Measurements from ENCODE around the gene PDS5A. TPM values are rescaled to one million over a fixed set of nuclear protein-coding genes. Genes with fewer than 3 reads are reported as not detected.

Gene PDS5A
- total and polyA plus RNA-seq, 9 of the 15 experiments (the other 6 are each of a cell fraction or from before 2014, with no cell fraction given), result 16.4 to 85.4 (median 70.0) TPM

GRCh38 chr4:39931441-39931901 lies 46.2 kb downstream of the PDS5A start:
- no peak overlapping the region for H3K27ac ChIP-seq (ENCODE audit: extremely low read depth, low read depth, low read length)
- FAIRE-seq (no peak), DNase-seq (ENCODE audit: extremely low read depth in 1 of 4, low spot score in 3 of 4) (no peak), ATAC-seq (peak; percentile 65)
- TF ChIP-seq RFX1 (IDR thresholded peaks at IDR 0.05) (no peak), TAF7 (tag; IDR thresholded peaks at IDR 0.05) (no peak), HDAC1 (IDR thresholded peaks at IDR 0.05) (no peak), ZNF780A (CRISPR knock-in tag; IDR thresholded peaks at IDR 0.05) (no peak)
- CTCF ChIA-PET (ENCODE audit: low intra/inter-chr PET ratio), result no interaction called here
- no peaks in the 10 kb centered on the region for H3K9me3 ChIP-seq (replicated peaks; ENCODE audit: control insufficient read depth, insufficient read depth, low read depth, low read length)
- H4K20me1 ChIP-seq (replicated peaks; ENCODE audit: control insufficient read depth, insufficient read depth, low read length), result no peaks in the 10 kb centered on the region
- POLR2A ChIA-PET, result no interaction called here
- H3K4me3 ChIP-seq, result no peak overlapping the region
- no peak overlapping the region for H3K9ac ChIP-seq (ENCODE audit: insufficient read depth in 1 of 2, low read depth in 2 of 2, low read length in 2 of 2)
- H3K79me2 ChIP-seq (ENCODE audit: control insufficient read depth, insufficient read depth, low read length), result peaks cover 70% of the 10 kb centered on the region
- BruUV-seq (replicated peaks), result no TSS peak
- H3K36me3 ChIP-seq (ENCODE audit: control insufficient read depth, insufficient read depth, low read length), result peaks cover 42% of the 10 kb centered on the region
- in situ Hi-C loops (cut with MboI), result no loop called here
- no peak overlapping the region for H2AFZ ChIP-seq (ENCODE audit: low read depth, low read length)
- H3K9me1 ChIP-seq (ENCODE audit: control insufficient read depth, insufficient read depth, low read length), result no peaks in the 10 kb centered on the region
- intact Hi-C loops (cut with micrococcal nuclease), result no loop called here
- H3K27me3 ChIP-seq (ENCODE audit: control insufficient read depth in 2 of 2, insufficient read depth in 2 of 2, low read length in 2 of 2), result no peaks in the 10 kb centered on the region
- H3K4me2 ChIP-seq (ENCODE audit: insufficient read depth, low read length), result no peak overlapping the region
- 82% methylated on average over 5 of the region's 5 CpGs for WGBS (ENCODE audit: insufficient coverage, low coverage, missing lambda C conversion rate)
- no peaks in the 10 kb centered on the region for H3K4me1 ChIP-seq (replicated peaks in 1 of 2; ENCODE audit: control insufficient read depth in 2 of 2, insufficient read depth in 2 of 2, low read length in 2 of 2)

DNA sequence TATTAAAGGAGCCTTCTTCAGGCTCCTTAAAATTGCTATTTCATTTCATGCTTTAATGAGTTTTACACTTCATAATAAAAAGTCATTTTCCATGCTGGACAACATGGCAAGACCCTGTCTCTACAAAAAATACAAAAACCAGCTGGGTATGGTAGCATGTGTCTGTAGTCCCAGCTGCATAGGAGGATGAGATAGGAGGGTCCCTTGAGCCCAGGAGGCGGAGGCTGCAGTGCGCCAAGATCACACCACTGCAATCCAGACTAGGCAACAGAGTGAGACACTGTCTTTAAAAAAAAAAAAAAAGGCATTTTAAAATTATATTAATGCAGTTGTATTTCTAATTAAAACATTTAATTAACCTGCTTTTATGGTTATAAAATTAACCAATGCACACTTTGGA lies 49.2 kb downstream of the PDS5A start:
- in situ Hi-C loops (cut with MboI), result no loop called here
- H3K27me3 ChIP-seq (ENCODE audit: control insufficient read depth in 2 of 2, insufficient read depth in 2 of 2, low read length in 2 of 2), result no peaks in the 10 kb centered on the region
- WGBS (ENCODE audit: insufficient coverage, low coverage, missing lambda C conversion rate), result 95% methylated on average over 2 of the region's 2 CpGs
- no peak overlapping the region for H3K9ac ChIP-seq (ENCODE audit: insufficient read depth in 1 of 2, low read depth in 2 of 2, low read length in 2 of 2)
- H3K9me3 ChIP-seq (replicated peaks; ENCODE audit: control insufficient read depth, insufficient read depth, low read depth, low read length), result no peaks in the 10 kb centered on the region
- no peaks in the 10 kb centered on the region for H4K20me1 ChIP-seq (replicated peaks; ENCODE audit: control insufficient read depth, insufficient read depth, low read length)
- H3K4me1 ChIP-seq (replicated peaks in 1 of 2; ENCODE audit: control insufficient read depth in 2 of 2, insufficient read depth in 2 of 2, low read length in 2 of 2), result no peaks in the 10 kb centered on the region
- POLR2A ChIA-PET, result no interaction called here
- no peaks in the 10 kb centered on the region for H3K9me1 ChIP-seq (ENCODE audit: control insufficient read depth, insufficient read depth, low read length)
- no peak overlapping the region for H2AFZ ChIP-seq (ENCODE audit: low read depth, low read length)
- H3K79me2 ChIP-seq (ENCODE audit: control insufficient read depth, insufficient read depth, low read length), result peaks cover 51% of the 10 kb centered on the region
- H3K27ac ChIP-seq (ENCODE audit: extremely low read depth, low read depth, low read length), result no peak overlapping the region
- DNase-seq (ENCODE audit: extremely low read depth in 1 of 4, low spot score in 3 of 4) (no peak), ATAC-seq (no peak), FAIRE-seq (no peak)
- H3K36me3 ChIP-seq (ENCODE audit: control insufficient read depth, insufficient read depth, low read length), result peaks cover 42% of the 10 kb centered on the region
- intact Hi-C loops (cut with micrococcal nuclease), result no loop called here
- no peak overlapping the region for H3K4me2 ChIP-seq (ENCODE audit: insufficient read depth, low read length)
- no TSS peak for BruUV-seq (replicated peaks)
- CTCF ChIA-PET (ENCODE audit: low intra/inter-chr PET ratio), result no interaction called here
- H3K4me3 ChIP-seq, result no peak overlapping the region
- TF ChIP-seq RNF2 (IDR thresholded peaks at IDR 0.05) (no peak), SIX5 (IDR thresholded peaks at IDR 0.05; ENCODE audit: borderline replicate concordance in 1 of 2, insufficient read depth in 1 of 2, low read depth in 1 of 2, low read length in 2 of 2) (no peak), E2F5 (CRISPR knock-in tag; IDR thresholded peaks at IDR 0.05) (no peak), ILF3 (IDR thresholded peaks at IDR 0.05; ENCODE audit: borderline replicate concordance) (no peak), ZNF3 (CRISPR knock-in tag; IDR thresholded peaks at IDR 0.05) (no peak), ZC3H4 (CRISPR knock-in tag; IDR thresholded peaks at IDR 0.05; ENCODE audit: borderline replicate concordance) (no peak), ZBTB49 (CRISPR knock-in tag; IDR thresholded peaks at IDR 0.05; ENCODE audit: borderline replicate concordance) (no peak), ZNF224 (CRISPR knock-in tag; IDR thresholded peaks at IDR 0.05) (no peak), ZKSCAN1 (IDR thresholded peaks at IDR 0.05; ENCODE audit: low read depth, low read length) (no peak), MAZ (CRISPR knock-in tag; conservative IDR thresholded peaks at IDR 0.05 in 1 of 2, IDR thresholded peaks at IDR 0.05 in 1 of 2) (no peak), DPF2 (IDR thresholded peaks at IDR 0.05) (no peak)

All from K562 (cell line).